Measurements from ENCODE around the gene NDUFC2. TPM values are rescaled to one million over a fixed set of nuclear protein-coding genes. Genes with fewer than 3 reads are reported as not detected.

NDUFC2 gene
- total and polyA plus RNA-seq, 2 of the 13 experiments (the other 11 are each of a cell fraction or from before 2014, with no cell fraction given) = 256 to 363 TPM

DNA sequence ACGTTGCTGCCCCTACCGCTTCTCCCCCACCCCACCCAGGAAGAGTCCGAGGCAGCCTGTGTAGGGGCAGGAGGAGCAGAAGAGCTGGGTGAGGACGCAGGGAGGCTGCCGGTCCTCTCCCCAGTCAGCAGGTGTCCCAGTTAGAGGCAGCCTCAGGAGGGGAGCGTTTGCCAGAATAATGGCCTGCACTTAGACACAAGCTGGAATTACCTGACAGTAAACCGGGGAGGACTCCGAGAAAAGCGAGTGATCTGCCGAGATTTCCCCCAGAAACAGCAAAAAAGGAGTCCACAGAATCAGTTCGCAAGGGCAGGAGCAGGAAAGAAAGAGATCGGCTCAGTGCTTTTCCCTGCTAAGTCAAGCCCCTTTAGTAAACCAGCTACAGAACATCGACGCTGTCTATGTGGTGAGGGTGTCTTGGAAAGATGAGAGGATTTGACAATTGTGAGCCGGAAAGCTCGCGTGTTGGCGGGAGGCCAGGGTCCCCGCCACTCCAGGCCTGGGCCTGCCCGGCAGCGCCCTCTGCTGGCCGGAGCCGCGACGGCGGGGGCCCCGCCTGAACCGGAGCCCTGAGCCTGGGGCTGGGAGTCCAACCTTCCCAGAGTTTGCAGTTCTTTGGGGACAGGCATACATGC, 33.7 kb downstream of the NDUFC2 start (continued):
- TF ChIP-seq, protein P1, sequence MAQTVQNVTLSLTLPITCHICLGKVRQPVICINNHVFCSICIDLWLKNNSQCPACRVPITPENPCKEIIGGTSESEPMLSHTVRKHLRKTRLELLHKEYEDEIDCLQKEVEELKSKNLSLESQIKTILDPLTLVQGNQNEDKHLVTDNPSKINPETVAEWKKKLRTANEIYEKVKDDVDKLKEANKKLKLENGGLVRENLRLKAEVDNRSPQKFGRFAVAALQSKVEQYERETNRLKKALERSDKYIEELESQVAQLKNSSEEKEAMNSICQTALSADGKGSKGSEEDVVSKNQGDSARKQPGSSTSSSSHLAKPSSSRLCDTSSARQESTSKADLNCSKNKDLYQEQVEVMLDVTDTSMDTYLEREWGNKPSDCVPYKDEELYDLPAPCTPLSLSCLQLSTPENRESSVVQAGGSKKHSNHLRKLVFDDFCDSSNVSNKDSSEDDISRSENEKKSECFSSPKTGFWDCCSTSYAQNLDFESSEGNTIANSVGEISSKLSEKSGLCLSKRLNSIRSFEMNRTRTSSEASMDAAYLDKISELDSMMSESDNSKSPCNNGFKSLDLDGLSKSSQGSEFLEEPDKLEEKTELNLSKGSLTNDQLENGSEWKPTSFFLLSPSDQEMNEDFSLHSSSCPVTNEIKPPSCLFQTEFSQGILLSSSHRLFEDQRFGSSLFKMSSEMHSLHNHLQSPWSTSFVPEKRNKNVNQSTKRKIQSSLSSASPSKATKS (CRISPR knock-in tag; IDR thresholded peaks at IDR 0.05) = no peak
- TF ChIP-seq ZNF879 (CRISPR knock-in tag; IDR thresholded peaks at IDR 0.05) = no peak
- peak; percentile 63; the same call in 1 of the 2 replicates for TF ChIP-seq PITX1 (CRISPR knock-in tag; IDR thresholded peaks at IDR 0.05)
- TF ChIP-seq ZKSCAN5 (CRISPR knock-in tag; IDR thresholded peaks at IDR 0.05) = no peak
- TF ChIP-seq, protein P2, sequence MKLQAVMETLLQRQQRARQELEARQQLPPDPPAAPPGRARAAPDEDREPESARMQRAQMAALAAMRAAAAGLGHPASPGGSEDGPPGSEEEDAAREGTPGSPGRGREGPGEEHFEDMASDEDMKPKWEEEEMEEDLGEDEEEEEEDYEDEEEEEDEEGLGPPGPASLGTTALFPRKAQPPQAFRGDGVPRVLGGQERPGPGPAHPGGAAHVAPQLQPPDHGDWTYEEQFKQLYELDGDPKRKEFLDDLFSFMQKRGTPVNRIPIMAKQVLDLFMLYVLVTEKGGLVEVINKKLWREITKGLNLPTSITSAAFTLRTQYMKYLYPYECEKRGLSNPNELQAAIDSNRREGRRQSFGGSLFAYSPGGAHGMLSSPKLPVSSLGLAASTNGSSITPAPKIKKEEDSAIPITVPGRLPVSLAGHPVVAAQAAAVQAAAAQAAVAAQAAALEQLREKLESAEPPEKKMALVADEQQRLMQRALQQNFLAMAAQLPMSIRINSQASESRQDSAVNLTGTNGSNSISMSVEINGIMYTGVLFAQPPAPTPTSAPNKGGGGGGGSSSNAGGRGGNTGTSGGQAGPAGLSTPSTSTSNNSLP (IDR thresholded peaks at IDR 0.05; ENCODE audit: low read depth, low read length) = 0 out of 2 replicates have a peak, but pooled peaks have one; percentile 25
- TF ChIP-seq ZNF607 (CRISPR knock-in tag; IDR thresholded peaks at IDR 0.05; ENCODE audit: borderline replicate concordance) = peak; percentile 70; the same call in 1 of the 2 replicates
- TF ChIP-seq SETDB1 (CRISPR knock-in tag; IDR thresholded peaks at IDR 0.05; ENCODE audit: borderline replicate concordance) = no peak
- TF ChIP-seq AGO1 (IDR thresholded peaks at IDR 0.05; ENCODE audit: low read depth, low read length, poor library complexity, severe bottlenecking) = no peak
- TF ChIP-seq BCL3 (CRISPR knock-in tag; IDR thresholded peaks at IDR 0.05) = peak; percentile 62; the same call in 1 of the 2 replicates
- TF ChIP-seq ZBTB2 (CRISPR knock-in tag; IDR thresholded peaks at IDR 0.05; ENCODE audit: low read depth) = no peak
- TF ChIP-seq ETV6 (CRISPR knock-in tag; conservative IDR thresholded peaks at IDR 0.05) = no peak
- TF ChIP-seq HNRNPH1 (optimal IDR thresholded peaks at IDR 0.05; ENCODE audit: low read depth, low read length) = no peak
- peak; percentile 55; the same call in 1 of the 2 replicates for TF ChIP-seq SMAD1 (CRISPR knock-in tag; IDR thresholded peaks at IDR 0.05; ENCODE audit: borderline replicate concordance, low read depth)
- TF ChIP-seq KDM6A (CRISPR knock-in tag; IDR thresholded peaks at IDR 0.05; ENCODE audit: low read depth) = no peak
- TF ChIP-seq ZNF747 (CRISPR knock-in tag; IDR thresholded peaks at IDR 0.05; ENCODE audit: borderline replicate concordance) = no peak
- TF ChIP-seq ZNF547 (CRISPR knock-in tag; IDR thresholded peaks at IDR 0.05) = 0 out of 2 replicates have a peak, but pooled peaks have one; percentile 57
- TF ChIP-seq KDM2A (CRISPR knock-in tag; IDR thresholded peaks at IDR 0.05; ENCODE audit: borderline replicate concordance, low read depth) = peak; percentile 82
- no peak for TF ChIP-seq TFAP4 (IDR thresholded peaks at IDR 0.05; ENCODE audit: borderline replicate concordance, low read depth)
- TF ChIP-seq ZNF292 (CRISPR knock-in tag; IDR thresholded peaks at IDR 0.05; ENCODE audit: borderline replicate concordance, low read depth) = peak; percentile 35; the same call in 1 of the 2 replicates
- TF ChIP-seq, protein P3, sequence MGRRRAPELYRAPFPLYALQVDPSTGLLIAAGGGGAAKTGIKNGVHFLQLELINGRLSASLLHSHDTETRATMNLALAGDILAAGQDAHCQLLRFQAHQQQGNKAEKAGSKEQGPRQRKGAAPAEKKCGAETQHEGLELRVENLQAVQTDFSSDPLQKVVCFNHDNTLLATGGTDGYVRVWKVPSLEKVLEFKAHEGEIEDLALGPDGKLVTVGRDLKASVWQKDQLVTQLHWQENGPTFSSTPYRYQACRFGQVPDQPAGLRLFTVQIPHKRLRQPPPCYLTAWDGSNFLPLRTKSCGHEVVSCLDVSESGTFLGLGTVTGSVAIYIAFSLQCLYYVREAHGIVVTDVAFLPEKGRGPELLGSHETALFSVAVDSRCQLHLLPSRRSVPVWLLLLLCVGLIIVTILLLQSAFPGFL (CRISPR knock-in tag; IDR thresholded peaks at IDR 0.05) = no peak
